H1 (cell line): Measurements from ENCODE around the gene HID1. TPM values are rescaled to one million over a fixed set of nuclear protein-coding genes. Genes with fewer than 3 reads are reported as not detected.

ENCODE experiments used
- CTCF ChIA-PET: fragments of 300-600 bp; sonication (Branson Sonifier 250); formaldehyde crosslinking; loops from one replicate; lab custom pipeline; 2021; ENCODE audit not compliant: partially characterized antibody; lab: Charles Lee
- POLR2A ChIA-PET: fragments of 300-600 bp; sonication (Branson Sonifier 250); formaldehyde crosslinking; loops from one replicate; lab custom pipeline; 2021; ENCODE audit warnings: inconsistent platforms; ENCODE audit not compliant: partially characterized antibody; lab: Charles Lee
- DNase-seq, 2 experiments: peaks; one replicate each; pipeline versions ENCODE4 v3.0.0 to v3.0.0-alpha.2; 2010 to 2022; ENCODE audit warnings: low spot score in 2 of 2, low read depth in 1 of 2, mixed read lengths in 1 of 2
- FAIRE-seq: peaks from 2 replicates; lab custom pipeline; 2011; peaks lifted over from hg19 to GRCh38; lab: Jason Lieb, UNC
- H2AFZ ChIP-seq: 2 replicates; pipeline ENCODE4 v1.8.1; 2012; ENCODE audit warnings: low read length, inconsistent platforms
- H2AK5ac ChIP-seq: 2 replicates; pipeline ENCODE4 v1.6.1; 2013; ENCODE audit warnings: low read depth, low read length
- H2BK120ac ChIP-seq: replicated peaks from 2 replicates; pipeline ENCODE3; 2013; ENCODE audit warnings: low read depth, low read length, inconsistent platforms
- H2BK12ac ChIP-seq: 2 replicates; pipeline ENCODE4 v1.6.1; 2013; ENCODE audit warnings: low read depth, low read length
- H2BK15ac ChIP-seq: 2 replicates; pipeline ENCODE4 v1.6.1; 2013; ENCODE audit warnings: low read length
- H2BK20ac ChIP-seq: 2 replicates; pipeline ENCODE4 v1.6.1; 2013; ENCODE audit warnings: low read length
- H2BK5ac ChIP-seq: 2 replicates; pipeline ENCODE4 v1.6.1; 2013; ENCODE audit warnings: low read depth, low read length
- H3K14ac ChIP-seq: 2 replicates; pipeline ENCODE4 v1.6.1; 2013; ENCODE audit warnings: inconsistent platforms; ENCODE audit not compliant: insufficient read length
- H3K18ac ChIP-seq: 2 replicates; pipeline ENCODE4 v1.6.1; 2013; ENCODE audit warnings: low read length; ENCODE audit errors: extremely low read depth
- H3K23ac ChIP-seq: 2 replicates; pipeline ENCODE4 v1.6.1; 2013; ENCODE audit warnings: inconsistent platforms; ENCODE audit not compliant: insufficient read length
- H3K23me2 ChIP-seq: 2 replicates; pipeline ENCODE4 v1.6.1; 2013; ENCODE audit warnings: low read depth, low read length
- H3K27ac ChIP-seq: 2 replicates; pipeline ENCODE4 v1.6.1; 2011; ENCODE audit warnings: low read depth, low read length, inconsistent platforms
- H3K27me3 ChIP-seq, 4 experiments: replicated peaks in 1 of 4; 1 replicate in 1 of 4; 2 replicates in 3 of 4; pipeline versions ENCODE4 v1.6.1 to v1.8.1; 2011 to 2013; ENCODE audit warnings: low read length in 3 of 4, mild to moderate bottlenecking in 3 of 4, inconsistent platforms in 2 of 4, mixed read lengths in 2 of 4, moderate library complexity in 1 of 4; ENCODE audit not compliant: control insufficient read depth in 3 of 4, insufficient read depth in 3 of 4; ENCODE audit errors: extremely low read depth in 1 of 4
- H3K36me3 ChIP-seq, 4 experiments: 2 replicates each; pipeline versions ENCODE4 v1.6.1 to v1.8.1; 2011 to 2013; ENCODE audit warnings: mild to moderate bottlenecking in 4 of 4, low read length in 3 of 4, moderate library complexity in 2 of 4, control low read depth in 1 of 4, inconsistent platforms in 1 of 4; ENCODE audit not compliant: insufficient read depth in 4 of 4, control insufficient read depth in 2 of 4
- H3K4ac ChIP-seq: replicated peaks from 2 replicates; pipeline ENCODE3; 2013; ENCODE audit warnings: low read length, low read depth, mixed read lengths, inconsistent platforms; ENCODE audit not compliant: insufficient read length
- H3K4me1 ChIP-seq, 4 experiments: replicated peaks in 1 of 4; 1 replicate in 1 of 4; 2 replicates in 3 of 4; pipeline versions ENCODE4 v1.6.1 to v1.8.1; 2011 to 2013; ENCODE audit warnings: low read length in 3 of 4, inconsistent platforms in 2 of 4, mixed read lengths in 1 of 4; ENCODE audit not compliant: insufficient read depth in 4 of 4, control insufficient read depth in 3 of 4
- H3K4me2 ChIP-seq, 2 experiments: 2 replicates each; pipeline versions ENCODE4 v1.6.1 to v1.8.1; 2011 to 2013; ENCODE audit warnings: low read depth in 2 of 2, low read length in 2 of 2, control low read depth in 1 of 2, inconsistent platforms in 1 of 2, mild to moderate bottlenecking in 1 of 2; ENCODE audit not compliant: insufficient read depth in 1 of 2
- H3K4me3 ChIP-seq, 4 experiments: fragments of 200-600, 300-600 bp in 1 of 4; sonication (generic), shearing (Covaris generic), sonication (Bioruptor Twin) in 1 of 4; 2 replicates each; pipeline versions ENCODE4 v1.5.1 to v1.8.1; 2011 to 2016; ENCODE audit warnings: low read length in 4 of 4, low read depth in 3 of 4, control low read depth in 2 of 4, inconsistent platforms in 2 of 4, mild to moderate bottlenecking in 2 of 4, mixed read lengths in 1 of 4, moderate library complexity in 1 of 4; ENCODE audit not compliant: insufficient read depth in 2 of 4; ENCODE audit errors: extremely low read depth in 1 of 4
- H3K56ac ChIP-seq: replicated peaks from 2 replicates; pipeline ENCODE3; 2013; ENCODE audit warnings: low read depth, mild to moderate bottlenecking, mixed read lengths, low read length, inconsistent platforms; ENCODE audit not compliant: insufficient read length
- H3K79me1 ChIP-seq: 2 replicates; pipeline ENCODE4 v1.6.1; 2013; ENCODE audit warnings: low read depth, low read length, control low read depth
- H3K79me2 ChIP-seq, 2 experiments: 2 replicates each; pipeline versions ENCODE4 v1.6.1 to v1.8.1; 2012 to 2013; ENCODE audit warnings: low read length in 2 of 2, mild to moderate bottlenecking in 2 of 2, inconsistent platforms in 1 of 2; ENCODE audit not compliant: insufficient read depth in 2 of 2, control insufficient read depth in 1 of 2
- H3K9ac ChIP-seq, 4 experiments: replicated peaks in 1 of 4; 1 replicate in 1 of 4; 2 replicates in 3 of 4; pipeline versions ENCODE4 v1.6.1 to v1.8.1; 2011 to 2013; ENCODE audit warnings: low read depth in 3 of 4, low read length in 3 of 4, control low read depth in 2 of 4, mild to moderate bottlenecking in 2 of 4, moderate library complexity in 2 of 4, inconsistent platforms in 1 of 4; ENCODE audit errors: extremely low read depth in 1 of 4
- H3K9me3 ChIP-seq, 2 experiments: 2 replicates each; pipeline versions ENCODE4 v1.6.1 to v1.8.1; 2012 to 2013; ENCODE audit warnings: mild to moderate bottlenecking in 2 of 2, moderate library complexity in 2 of 2, control low read depth in 1 of 2, inconsistent platforms in 1 of 2, low read depth in 1 of 2, low read length in 1 of 2, mixed read lengths in 1 of 2; ENCODE audit not compliant: insufficient read depth in 2 of 2
- H4K20me1 ChIP-seq, 2 experiments: replicated peaks in 1 of 2; 2 replicates each; pipeline versions ENCODE3 to v1.8.1; 2011 to 2013; ENCODE audit warnings: inconsistent platforms in 2 of 2, low read length in 2 of 2, mild to moderate bottlenecking in 1 of 2; ENCODE audit not compliant: insufficient read depth in 2 of 2, control insufficient read depth in 1 of 2
- H4K5ac ChIP-seq: 2 replicates; pipeline ENCODE4 v1.6.1; 2013; ENCODE audit warnings: low read length, low read depth, mixed read lengths, inconsistent platforms; ENCODE audit not compliant: insufficient read length
- H4K8ac ChIP-seq: 2 replicates; pipeline ENCODE4 v1.8.0; 2013; ENCODE audit warnings: mild to moderate bottlenecking, moderate library complexity, low read length, inconsistent platforms; ENCODE audit not compliant: insufficient read depth; ENCODE audit errors: extremely low read depth
- H4K91ac ChIP-seq: replicated peaks from 2 replicates; pipeline ENCODE3; 2013; ENCODE audit warnings: low read length, mixed read lengths, inconsistent platforms; ENCODE audit not compliant: insufficient read length
- CBX5 ChIP-seq: fragments of 300-800, 300-1000 bp; sonication (generic); IDR thresholded peaks from 2 replicates; pipeline ENCODE4 v1.7.1; 2016; ENCODE audit warnings: antibody characterized with exemption, low read length, low read depth
- CTCF ChIP-seq, 3 experiments: IDR thresholded peaks; 1 replicate in 2 of 3; 2 replicates in 1 of 3; pipeline versions ENCODE4 v1.5.1 to v1.6.1; 2011; ENCODE audit warnings: low read length in 3 of 3, mild to moderate bottlenecking in 3 of 3, inconsistent platforms in 2 of 3, low read depth in 1 of 3, moderate library complexity in 1 of 3; ENCODE audit not compliant: insufficient read depth in 1 of 3; ENCODE audit errors: control extremely low read depth in 1 of 3
- HDAC2 ChIP-seq, 2 experiments: fragments of 300-600 bp in 1 of 2; sonication (generic) in 1 of 2; IDR thresholded peaks; 2 replicates each; pipeline ENCODE4 v1.6.1; 2011 to 2012; ENCODE audit warnings: low read depth in 2 of 2, low read length in 2 of 2, mild to moderate bottlenecking in 2 of 2, moderate library complexity in 2 of 2, borderline replicate concordance in 1 of 2, inconsistent platforms in 1 of 2
- JUND ChIP-seq: IDR thresholded peaks from 2 replicates; pipeline ENCODE4 v1.6.1; 2011; ENCODE audit warnings: mild to moderate bottlenecking, improper control_type of control experiment, low read length
- MAX ChIP-seq: IDR thresholded peaks from 2 replicates; pipeline ENCODE4 v1.6.1; 2012; ENCODE audit warnings: inconsistent platforms
- RAD21 ChIP-seq, 2 experiments: IDR thresholded peaks in 1 of 2; conservative IDR thresholded peaks in 1 of 2; 2 replicates each; pipeline ENCODE4 v1.6.1; 2011; ENCODE audit warnings: low read depth in 2 of 2, low read length in 2 of 2, improper control_type of control experiment in 1 of 2, inconsistent platforms in 1 of 2, mild to moderate bottlenecking in 1 of 2, moderate library complexity in 1 of 2
- RFX5 ChIP-seq: IDR thresholded peaks from 2 replicates; pipeline ENCODE4 v1.6.1; 2011; ENCODE audit warnings: low read depth, low read length, improper control_type of control experiment, borderline replicate concordance
- SIRT6 ChIP-seq: IDR thresholded peaks from one replicate; pipeline ENCODE4 v1.7.1; 2012; ENCODE audit warnings: low read length, inconsistent platforms
- TAF7 ChIP-seq: optimal IDR thresholded peaks from 2 replicates; pipeline ENCODE3; 2011; ENCODE audit warnings: low read depth, mild to moderate bottlenecking, inconsistent platforms, low read length, moderate library complexity, borderline replicate concordance
- TCF12 ChIP-seq: IDR thresholded peaks from 2 replicates; pipeline ENCODE4 v1.6.1; 2011; ENCODE audit warnings: low read depth, mild to moderate bottlenecking, low read length
- WGBS, 2 experiments: shearing (Covaris generic) in 1 of 2; methylation state at CpG; one replicate each; pipeline versions ENCODE4 v1.1.6 to v1.1.7; 2013 to 2015; ENCODE audit warnings: low lambda C conversion rate in 2 of 2, mixed read lengths in 2 of 2, inconsistent platforms in 1 of 2, low coverage in 1 of 2, missing lambda C conversion rate in 1 of 2; ENCODE audit not compliant: insufficient replicate concordance in 2 of 2, insufficient coverage in 1 of 2, insufficient read length in 1 of 2; ENCODE audit errors: extremely low coverage in 1 of 2, missing lambda C conversion rate in 1 of 2; 5-methylcytosine and 5-hydroxymethylcytosine counted together
- polyA plus RNA-seq, 7 experiments: library from polyadenylated mRNA; depleted of rRNA in 3 of 7; stranded (reverse) in 5 of 7; unstranded in 2 of 7; fragments of >200 nt in 5 of 7; fragments of 200-250 nt in 2 of 7; gene quantifications; 1 replicate in 5 of 7; 2 replicates in 1 of 7; 4 replicates in 1 of 7; pipeline versions ENCODE4 v1.2.1 to v1.2.3, GENCODE V29; 2011 to 2013; ENCODE audit warnings: missing spikeins in 2 of 7, mixed read lengths in 2 of 7
- total RNA-seq: library from RNA; stranded (reverse); fragmentation: NEBNext Ultra II Directional; extraction: Animal tissue kit (Norgen Biotek cat#: 25700); gene quantifications from 2 replicates; pipeline ENCODE4 v1.2.1, GENCODE V29; 2021

Gene HID1
- total and polyA plus RNA-seq, 2 of the 8 experiments (the other 6 are each of a cell fraction or from before 2014, with no cell fraction given): 15.1 to 25.9 TPM

GRCh38 chr17:74977802-74978201, 5.2 kb upstream of the HID1 start:
- Histone ChIP-seq H2BK15ac (no peak overlapping the region), H3K9ac (no peak overlapping the region), H3K18ac (no peak overlapping the region), H3K56ac (no peak overlapping the region), H3K14ac (no peak overlapping the region), H3K4me2 (no peak overlapping the region), H2BK20ac (no peak overlapping the region), H2BK5ac (no peak overlapping the region), H3K23me2 (peaks cover 12% of the 10 kb centered on the region; the same call in 1 of the 2 replicates), H2AFZ (no peak overlapping the region), H3K36me3 (no peaks in the 10 kb centered on the region), H3K27ac (no peak overlapping the region), H4K91ac (no peak overlapping the region), H3K9me3 (no peaks in the 10 kb centered on the region), H2BK120ac (no peak overlapping the region), H3K79me1 (no peaks in the 10 kb centered on the region; the same call in 1 of the 2 replicates), H4K8ac (no peak overlapping the region), H3K27me3 (peaks cover 10 to 26% (median 23%) of the 10 kb centered on the region in 4 experiments), H4K20me1 (no peaks in the 10 kb centered on the region), H3K4me3 (no peak overlapping the region), H3K4ac (no peak overlapping the region), H3K79me2 (no peaks in the 10 kb centered on the region), H2BK12ac (no peak overlapping the region), H3K4me1 (peaks cover 4 to 8% (median 7%) of the 10 kb centered on the region in 4 experiments), H4K5ac (no peak overlapping the region), H3K23ac (no peak overlapping the region), H2AK5ac (no peak overlapping the region)
- 63% methylated on average over 1 of the region's 3 CpGs; no CpG with 5 or more reads in 1 of the 2 experiments for WGBS, 2 experiments
- no peak for DNase-seq
- ChIA-PET POLR2A (interaction anchor here (0.8 to 1.5 kb wide), 2 partner anchors 9 to 14 kb away, joined by 3 to 5 read pairs; partner anchors contain the start of gene CDR2L), CTCF (interaction anchor here (0.6 to 5.8 kb wide), 5 partner anchors 11 to 26 kb away, joined by 3 to 30 read pairs (median 4); partner anchors contain the start of gene CDR2L)
- no peak for FAIRE-seq
- no peak for TF ChIP-seq RFX5
- no peak for TF ChIP-seq CTCF (IDR thresholded peaks at IDR 0.05; ENCODE audit: control extremely low read depth in 1 of 3, insufficient read depth in 1 of 3, low read depth in 1 of 3, low read length in 3 of 3)
- TF ChIP-seq JUND: no peak
- no peak for TF ChIP-seq TCF12
- TF ChIP-seq RAD21 (IDR thresholded peaks at IDR 0.05 in 1 of 2, conservative IDR thresholded peaks at IDR 0.05 in 1 of 2; ENCODE audit: low read depth in 2 of 2, low read length in 2 of 2): no peak
- no peak for TF ChIP-seq SIRT6
- TF ChIP-seq MAX: no peak
- no peak for TF ChIP-seq HDAC2 (IDR thresholded peaks at IDR 0.05; ENCODE audit: borderline replicate concordance in 1 of 2, low read depth in 2 of 2, low read length in 2 of 2)
- TF ChIP-seq TAF7: no peak
- no peak for TF ChIP-seq CBX5
